Suppressor macrophage (primary cell): ENCODE results near the gene GPATCH11.

Source experiments
- DNase-seq, 4 experiments: peaks; one replicate each; pipeline ENCODE4 v3.0.0-alpha.2; 2020 to 2022

Gene GPATCH11

DNA sequence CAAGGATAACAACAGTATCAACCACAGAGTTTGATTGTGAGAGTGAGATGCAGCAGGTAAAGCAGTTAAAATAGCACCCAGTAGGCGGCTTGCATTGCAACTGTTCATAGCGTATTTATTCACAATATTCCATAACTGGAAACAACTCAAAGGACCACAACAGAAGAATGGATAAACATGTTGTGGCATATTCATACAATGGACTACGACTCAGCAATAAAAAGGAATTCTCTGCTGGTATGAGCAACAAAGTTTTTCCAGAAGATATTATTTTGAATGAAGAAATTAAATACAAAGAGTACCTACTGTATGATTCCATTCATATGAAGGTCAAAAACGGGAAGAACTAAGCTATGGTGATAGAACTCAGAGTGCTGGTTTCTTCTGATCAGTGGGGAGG, 25.2 kb downstream of the GPATCH11 start:
- no peak for DNase-seq

DNA sequence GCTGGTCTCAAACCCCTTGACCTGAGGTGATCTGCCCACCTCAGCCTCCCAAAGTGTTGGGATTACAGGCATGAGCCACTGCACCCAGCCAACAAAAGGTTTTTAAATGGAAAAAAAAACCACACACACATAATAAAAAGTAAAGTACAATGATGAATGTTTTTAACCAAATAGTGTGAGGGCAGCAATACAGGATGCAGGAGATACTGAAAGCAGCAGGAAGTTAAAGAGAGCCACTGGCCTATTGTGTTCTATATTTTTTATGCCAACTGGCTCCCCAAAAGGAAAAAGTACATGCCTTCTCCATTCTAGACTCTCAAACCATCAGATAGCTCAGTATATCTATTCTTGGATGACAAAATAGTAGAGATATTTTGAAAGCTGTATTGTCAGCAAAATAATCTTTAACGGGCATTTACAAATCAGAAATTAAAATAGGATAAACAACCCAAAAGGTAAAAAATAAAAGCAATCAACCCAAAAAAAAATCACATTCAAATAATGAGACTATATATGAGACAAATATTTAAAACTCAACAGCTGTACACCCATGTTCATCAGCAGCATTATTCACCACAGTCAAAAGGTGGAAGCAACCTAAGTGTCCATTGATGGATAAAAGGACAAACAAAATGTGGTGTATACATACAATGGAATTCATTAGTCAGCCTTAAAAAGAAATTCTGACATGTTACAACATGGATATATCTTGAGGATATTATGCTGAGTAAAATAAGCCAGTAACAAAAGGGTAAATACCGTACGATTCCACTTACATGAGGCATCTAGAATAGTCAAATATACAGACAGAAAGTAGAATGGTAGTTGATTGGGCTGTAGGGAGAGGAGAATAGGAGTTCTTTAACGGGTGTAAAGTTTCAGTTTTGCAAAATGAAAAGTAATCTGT, 26.2 kb downstream of the GPATCH11 start:
- DNase-seq = no peak

DNA sequence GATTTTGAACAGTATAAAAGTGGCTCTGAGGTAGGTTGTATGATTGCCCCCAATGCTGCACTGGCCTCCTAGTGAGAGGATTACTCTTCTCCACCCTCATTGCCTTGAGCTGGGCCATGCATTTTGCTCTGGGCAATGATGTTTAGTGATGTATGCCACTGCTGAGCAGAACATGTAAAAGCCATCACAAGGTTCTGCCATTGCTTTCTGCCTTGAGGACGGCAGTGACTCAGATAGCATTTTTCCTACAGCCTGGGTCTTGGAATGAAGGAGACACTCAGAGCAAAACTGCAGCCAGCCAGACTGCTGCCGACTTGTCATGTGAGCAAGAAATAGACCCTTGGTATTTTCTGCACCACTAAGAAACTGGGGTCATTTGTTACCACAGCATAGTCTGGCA, 27.6 kb downstream of the GPATCH11 start:
- DNase-seq = no peak

DNA sequence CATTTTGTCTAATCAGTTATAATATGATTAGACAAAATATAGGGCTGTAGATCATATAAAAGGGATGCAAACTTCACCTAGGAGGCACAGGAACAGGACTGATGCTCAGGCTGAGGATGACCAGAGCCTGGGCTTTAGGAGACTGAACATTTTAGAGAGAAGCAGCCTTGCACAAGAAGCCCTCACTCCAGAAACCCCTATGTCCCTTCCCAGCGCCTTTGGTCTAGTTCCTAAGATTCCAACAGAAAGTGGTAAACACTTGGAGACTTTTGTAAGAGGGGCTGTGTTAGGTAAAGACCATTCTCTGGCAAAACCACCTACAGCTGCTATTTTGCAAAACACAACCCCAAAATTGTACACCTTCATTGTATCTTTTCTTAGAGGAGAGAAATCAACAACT, 33.2 kb downstream of the GPATCH11 start:
- DNase-seq = no peak

DNA sequence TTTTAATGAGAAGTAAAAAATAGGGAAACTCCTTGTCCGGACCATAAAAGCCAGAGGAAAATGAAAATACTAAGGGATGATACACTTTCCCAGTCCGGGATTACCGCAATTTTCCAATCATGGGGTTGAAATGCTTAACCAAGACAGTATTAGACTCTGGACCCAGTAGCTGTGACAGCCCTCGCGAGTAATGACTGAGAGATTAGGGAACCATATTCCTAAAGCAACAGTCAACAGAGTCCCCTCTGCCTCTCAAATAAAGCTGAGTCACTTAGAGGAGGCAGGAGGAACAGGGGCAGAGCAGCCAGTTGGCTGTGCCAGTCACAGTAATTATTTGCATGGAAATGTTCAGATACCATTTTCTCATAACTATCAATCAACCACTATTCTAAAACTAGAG, 34.8 kb downstream of the GPATCH11 start:
- peak in 2 of 4 experiments; percentile 1 to 2 for DNase-seq

DNA sequence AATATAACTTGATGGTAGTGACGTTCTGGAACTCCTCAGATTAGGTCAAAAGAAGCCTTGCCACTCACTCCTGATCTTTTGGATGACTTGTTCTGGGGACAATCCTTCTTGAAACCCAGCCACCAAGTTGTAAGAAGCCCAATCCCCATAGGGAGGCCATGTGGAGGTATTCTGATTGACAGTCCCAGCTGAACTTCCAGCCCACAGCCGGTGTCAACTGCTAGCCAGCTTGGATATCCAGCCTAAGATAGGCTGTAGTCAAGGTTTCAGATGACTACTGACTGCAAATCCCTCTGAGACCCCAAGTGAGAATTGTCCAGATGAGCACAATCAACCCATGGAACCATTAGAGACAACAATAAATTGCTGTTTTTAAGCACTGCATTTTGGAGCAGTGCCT, 41.1 kb downstream of the GPATCH11 start:
- DNase-seq = no peak

DNA sequence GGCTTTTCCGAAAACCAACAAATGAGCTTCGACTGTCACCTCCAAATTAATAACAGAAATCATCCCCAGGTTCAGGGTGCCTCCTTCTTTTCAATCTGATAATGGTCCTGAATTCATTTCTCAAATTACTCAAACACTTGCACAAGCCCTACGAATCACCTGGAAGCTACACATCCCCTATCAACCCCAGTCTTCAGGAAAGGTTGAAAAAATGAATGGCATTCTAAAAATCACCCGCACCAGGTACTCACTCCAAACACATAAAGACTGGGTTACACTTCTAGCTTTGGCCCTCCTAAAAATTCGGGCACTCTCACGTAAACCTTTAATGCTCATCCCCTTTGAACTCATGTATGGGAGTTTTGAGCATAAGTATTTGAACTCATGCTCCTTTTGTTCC, 48.6 kb downstream of the GPATCH11 start:
- DNase-seq = no peak

DNA sequence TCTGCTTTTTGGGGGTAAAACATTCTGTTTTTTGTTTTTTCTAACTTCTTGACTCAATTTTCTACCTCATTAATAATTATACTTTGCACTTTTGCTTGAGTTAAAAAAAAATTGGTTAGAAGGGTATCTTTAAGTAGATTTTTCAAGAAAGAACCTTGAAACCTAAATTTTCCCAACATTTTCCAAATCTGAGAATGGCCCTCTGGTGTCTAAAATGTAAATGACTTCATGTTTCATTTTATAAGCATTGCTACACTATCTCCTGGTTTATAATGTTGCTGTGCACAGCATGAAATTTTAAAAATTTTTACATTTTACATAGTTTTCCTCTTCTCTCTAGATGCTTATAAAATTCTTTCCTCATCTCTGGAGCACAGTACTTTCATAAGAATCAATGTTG, 58.2 kb downstream of the GPATCH11 start:
- DNase-seq = no peak

DNA sequence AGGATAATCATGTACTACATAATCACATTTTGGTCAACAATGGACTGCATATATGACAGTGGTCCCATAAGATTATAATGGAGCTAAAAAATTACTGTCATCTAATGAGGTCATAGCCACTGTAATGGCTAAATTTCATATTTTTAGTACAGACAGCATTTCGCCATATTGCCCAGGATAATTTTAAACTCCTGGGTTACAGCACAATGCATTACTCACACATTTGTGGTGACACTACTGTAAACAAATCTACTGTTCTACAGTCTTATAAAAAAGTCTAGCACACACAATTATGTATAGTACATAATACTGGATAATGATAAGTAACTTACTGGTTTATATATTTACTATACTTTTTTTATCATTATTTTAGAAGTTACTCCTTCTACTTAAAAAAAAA, 59.7 kb downstream of the GPATCH11 start:
- DNase-seq = peak in 2 of 4 experiments; percentile 6 to 11

DNA sequence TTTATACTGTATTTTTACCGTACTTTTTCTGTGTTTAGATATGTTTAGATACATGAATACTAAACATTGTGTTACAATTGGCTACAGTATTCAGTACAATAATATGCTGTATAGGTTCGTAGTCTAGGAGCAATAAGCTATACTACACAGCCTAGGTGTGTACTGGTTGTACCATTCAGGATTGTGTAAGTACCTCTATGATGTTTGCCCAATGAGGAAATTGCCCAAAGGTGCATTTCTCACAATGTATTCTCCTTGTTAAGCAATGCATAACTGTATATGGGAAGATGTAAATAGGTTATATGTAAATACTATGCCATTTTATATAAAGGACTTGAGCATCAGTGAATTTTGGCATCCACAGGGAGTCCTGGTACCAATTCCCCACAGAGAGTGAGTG, 61.7 kb downstream of the GPATCH11 start:
- DNase-seq = no peak

DNA sequence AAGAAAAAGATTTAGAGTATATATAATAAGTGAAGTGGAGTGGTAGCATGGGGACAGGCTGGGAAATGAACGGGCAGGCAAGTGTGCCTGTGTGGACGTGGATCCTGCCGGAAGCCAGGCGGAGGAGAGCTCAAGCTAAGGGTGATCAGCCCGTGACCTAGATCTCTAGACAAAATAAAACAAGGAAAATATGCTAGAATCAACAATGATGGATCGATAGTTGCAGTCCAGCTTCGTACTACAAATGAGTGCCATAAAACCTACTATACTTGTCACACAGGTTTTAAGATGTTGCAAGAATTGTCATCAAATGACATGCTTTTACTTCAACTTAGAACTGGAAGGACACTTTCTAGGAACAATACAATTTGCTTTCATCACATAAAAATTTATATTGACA, 64.0 kb downstream of the GPATCH11 start:
- DNase-seq = no peak
